PFSK-1 (cell line): ENCODE data around the gene FGGY.

ENCODE experiments used
- FOXP2 ChIP-seq: optimal IDR thresholded peaks from 2 replicates; pipeline ENCODE3; 2011; ENCODE audit warnings: borderline replicate concordance, control low read depth, inconsistent platforms; ENCODE audit not compliant: insufficient read depth; ENCODE audit errors: extremely low read length, extremely low read depth
- POLR2AphosphoS5 ChIP-seq: IDR thresholded peaks from 2 replicates; pipeline ENCODE4 v1.6.1; 2012; ENCODE audit warnings: low read depth, mild to moderate bottlenecking, control low read depth, low read length, moderate library complexity
- SIN3A ChIP-seq: IDR thresholded peaks from 2 replicates; pipeline ENCODE4 v1.6.1; 2012; ENCODE audit warnings: mild to moderate bottlenecking, low read length, moderate library complexity, borderline replicate concordance; ENCODE audit not compliant: insufficient read depth
- TAF1 ChIP-seq: IDR thresholded peaks from 2 replicates; pipeline ENCODE4 v1.6.1; 2012; ENCODE audit warnings: low read length, control low read depth, borderline replicate concordance; ENCODE audit not compliant: insufficient read depth
- TF ChIP-seq, protein P1 (sequence below), 2 experiments: IDR thresholded peaks; 2 replicates each; pipeline versions ENCODE4 v1.6.1 to v1.8.0; 2011 to 2012; ENCODE audit warnings: low read depth in 2 of 2, low read length in 2 of 2, control low read depth in 1 of 2, inconsistent platforms in 1 of 2, mild to moderate bottlenecking in 1 of 2, moderate library complexity in 1 of 2; ENCODE audit not compliant: insufficient read depth in 1 of 2

The FGGY gene

DNA sequence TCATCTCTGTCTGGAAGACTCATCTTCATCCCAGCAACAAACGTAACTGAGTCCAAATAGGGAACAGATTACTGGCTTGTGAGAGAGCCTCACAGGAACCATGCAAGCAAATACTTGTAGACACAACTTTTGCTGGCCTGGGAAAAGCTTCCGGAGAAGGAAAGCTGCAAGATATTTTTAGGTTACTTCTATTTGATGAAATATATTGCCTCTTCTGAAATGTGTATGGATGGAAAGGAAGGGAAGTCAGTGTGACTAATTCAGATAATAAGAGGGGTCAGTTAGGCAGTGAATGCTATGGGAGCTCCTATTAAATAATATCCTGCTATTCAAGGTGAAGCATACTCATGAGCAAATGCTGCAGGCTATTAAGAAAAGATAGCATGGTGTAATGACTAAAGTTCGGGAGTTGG, 20.4 kb upstream of the FGGY start:
- TF ChIP-seq TAF1 (no peak), POLR2AphosphoS5 (no peak), SIN3A (no peak), FOXP2 (no peak)
- TF ChIP-seq, protein P1, sequence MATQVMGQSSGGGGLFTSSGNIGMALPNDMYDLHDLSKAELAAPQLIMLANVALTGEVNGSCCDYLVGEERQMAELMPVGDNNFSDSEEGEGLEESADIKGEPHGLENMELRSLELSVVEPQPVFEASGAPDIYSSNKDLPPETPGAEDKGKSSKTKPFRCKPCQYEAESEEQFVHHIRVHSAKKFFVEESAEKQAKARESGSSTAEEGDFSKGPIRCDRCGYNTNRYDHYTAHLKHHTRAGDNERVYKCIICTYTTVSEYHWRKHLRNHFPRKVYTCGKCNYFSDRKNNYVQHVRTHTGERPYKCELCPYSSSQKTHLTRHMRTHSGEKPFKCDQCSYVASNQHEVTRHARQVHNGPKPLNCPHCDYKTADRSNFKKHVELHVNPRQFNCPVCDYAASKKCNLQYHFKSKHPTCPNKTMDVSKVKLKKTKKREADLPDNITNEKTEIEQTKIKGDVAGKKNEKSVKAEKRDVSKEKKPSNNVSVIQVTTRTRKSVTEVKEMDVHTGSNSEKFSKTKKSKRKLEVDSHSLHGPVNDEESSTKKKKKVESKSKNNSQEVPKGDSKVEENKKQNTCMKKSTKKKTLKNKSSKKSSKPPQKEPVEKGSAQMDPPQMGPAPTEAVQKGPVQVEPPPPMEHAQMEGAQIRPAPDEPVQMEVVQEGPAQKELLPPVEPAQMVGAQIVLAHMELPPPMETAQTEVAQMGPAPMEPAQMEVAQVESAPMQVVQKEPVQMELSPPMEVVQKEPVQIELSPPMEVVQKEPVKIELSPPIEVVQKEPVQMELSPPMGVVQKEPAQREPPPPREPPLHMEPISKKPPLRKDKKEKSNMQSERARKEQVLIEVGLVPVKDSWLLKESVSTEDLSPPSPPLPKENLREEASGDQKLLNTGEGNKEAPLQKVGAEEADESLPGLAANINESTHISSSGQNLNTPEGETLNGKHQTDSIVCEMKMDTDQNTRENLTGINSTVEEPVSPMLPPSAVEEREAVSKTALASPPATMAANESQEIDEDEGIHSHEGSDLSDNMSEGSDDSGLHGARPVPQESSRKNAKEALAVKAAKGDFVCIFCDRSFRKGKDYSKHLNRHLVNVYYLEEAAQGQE (IDR thresholded peaks at IDR 0.05; ENCODE audit: insufficient read depth in 1 of 2, low read depth in 2 of 2, low read length in 2 of 2): no peak

DNA sequence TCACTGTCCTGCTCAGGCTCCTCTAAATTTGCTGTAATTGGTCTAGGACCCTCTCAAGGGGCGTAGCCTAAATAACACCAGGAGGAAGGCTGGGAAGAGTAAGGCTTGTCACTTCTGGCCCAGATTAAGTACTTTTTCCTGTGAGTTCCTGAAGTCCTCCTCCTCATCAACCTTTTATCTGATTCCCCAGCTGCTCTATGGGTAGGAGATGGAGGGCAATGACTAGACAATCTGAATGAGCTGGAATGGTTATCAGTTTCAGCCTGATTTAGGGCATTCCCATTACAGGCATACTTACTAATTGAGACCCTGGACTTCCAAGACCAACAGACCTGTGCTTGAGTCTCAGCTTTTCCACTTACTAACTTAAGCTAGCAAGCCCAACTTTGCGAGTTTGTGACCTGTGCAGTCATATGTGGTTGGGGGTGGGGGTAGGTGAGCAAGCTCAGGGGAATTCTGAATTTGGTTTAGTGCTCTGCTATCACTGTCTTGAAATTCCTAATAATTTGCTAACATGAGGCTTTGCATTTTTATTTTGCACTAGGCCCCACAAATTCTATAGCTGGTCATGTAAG, 18.0 kb upstream of the FGGY start:
- no peak for TF ChIP-seq SIN3A
- TF ChIP-seq, protein P1 (IDR thresholded peaks at IDR 0.05; ENCODE audit: insufficient read depth in 1 of 2, low read depth in 2 of 2, low read length in 2 of 2): no peak
- TF ChIP-seq FOXP2: no peak
- TF ChIP-seq POLR2AphosphoS5: no peak
- no peak for TF ChIP-seq TAF1

DNA sequence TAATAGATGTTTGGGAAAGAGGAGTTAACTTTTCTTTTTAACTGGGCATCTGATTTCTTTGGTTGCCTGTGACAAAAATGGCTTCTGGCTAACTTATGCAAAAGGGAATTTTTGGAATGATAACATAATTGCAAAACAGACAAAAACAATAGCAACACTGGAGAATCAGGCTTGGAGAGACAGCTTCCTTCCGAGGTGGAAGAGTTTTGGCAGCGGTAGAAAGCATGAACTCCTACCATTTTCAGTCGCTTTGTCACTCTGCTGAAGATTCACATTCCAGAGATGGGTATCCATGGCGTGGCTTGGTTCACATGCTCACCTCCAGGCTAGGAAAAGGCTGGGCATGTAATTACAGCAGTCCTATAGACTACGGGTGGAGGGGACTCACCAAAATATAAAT, 17.2 kb upstream of the FGGY start:
- TF ChIP-seq SIN3A: no peak
- TF ChIP-seq, protein P1 (IDR thresholded peaks at IDR 0.05; ENCODE audit: insufficient read depth in 1 of 2, low read depth in 2 of 2, low read length in 2 of 2): no peak
- TF ChIP-seq FOXP2: no peak
- TF ChIP-seq TAF1: no peak
- TF ChIP-seq POLR2AphosphoS5: no peak

DNA sequence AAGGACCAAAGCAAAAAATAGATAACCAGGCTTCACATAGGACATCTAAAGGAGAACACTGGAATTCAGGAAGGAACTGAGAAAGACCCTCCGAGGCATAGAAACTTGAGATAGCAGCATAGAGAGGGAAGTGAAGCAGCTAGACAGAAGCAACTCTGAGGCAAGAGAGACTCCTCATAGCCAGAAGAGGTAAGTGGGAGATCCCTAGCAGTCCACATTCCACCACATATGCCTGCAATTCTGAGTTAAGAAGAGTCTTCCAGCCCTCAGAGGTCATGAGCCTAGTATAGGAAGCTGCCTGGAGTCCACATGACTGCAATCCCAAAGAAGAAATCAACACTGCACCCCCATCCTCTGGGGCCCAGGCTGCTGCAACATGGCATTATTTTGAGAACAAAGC, 13.9 kb upstream of the FGGY start:
- TF ChIP-seq TAF1 (no peak), SIN3A (no peak), POLR2AphosphoS5 (no peak), FOXP2 (no peak)
- TF ChIP-seq, protein P1 (IDR thresholded peaks at IDR 0.05; ENCODE audit: insufficient read depth in 1 of 2, low read depth in 2 of 2, low read length in 2 of 2): no peak

DNA sequence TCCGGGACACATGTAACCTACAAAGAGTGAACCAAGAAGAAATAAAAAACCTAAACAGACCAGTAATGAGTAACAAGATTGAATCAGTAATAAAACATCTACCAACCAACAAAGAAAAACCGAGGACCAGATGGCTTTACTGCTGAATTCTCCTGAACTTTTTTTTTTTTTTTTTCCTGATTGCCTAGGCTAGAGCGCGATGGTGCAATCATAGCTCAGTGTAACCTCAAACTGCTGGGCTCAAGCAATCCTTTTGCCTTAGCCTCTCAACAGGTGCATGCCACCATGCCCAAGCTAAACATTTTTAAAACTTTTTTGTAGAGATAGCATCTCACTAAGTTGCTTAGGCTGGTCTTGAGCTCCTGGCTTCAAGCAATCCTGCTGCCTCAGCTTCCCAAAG, 11.2 kb upstream of the FGGY start:
- TF ChIP-seq SIN3A (no peak), POLR2AphosphoS5 (no peak), TAF1 (no peak), FOXP2 (no peak)
- TF ChIP-seq, protein P1 (IDR thresholded peaks at IDR 0.05; ENCODE audit: insufficient read depth in 1 of 2, low read depth in 2 of 2, low read length in 2 of 2): no peak
